ENCODE data around the gene COL13A1.

DNA sequence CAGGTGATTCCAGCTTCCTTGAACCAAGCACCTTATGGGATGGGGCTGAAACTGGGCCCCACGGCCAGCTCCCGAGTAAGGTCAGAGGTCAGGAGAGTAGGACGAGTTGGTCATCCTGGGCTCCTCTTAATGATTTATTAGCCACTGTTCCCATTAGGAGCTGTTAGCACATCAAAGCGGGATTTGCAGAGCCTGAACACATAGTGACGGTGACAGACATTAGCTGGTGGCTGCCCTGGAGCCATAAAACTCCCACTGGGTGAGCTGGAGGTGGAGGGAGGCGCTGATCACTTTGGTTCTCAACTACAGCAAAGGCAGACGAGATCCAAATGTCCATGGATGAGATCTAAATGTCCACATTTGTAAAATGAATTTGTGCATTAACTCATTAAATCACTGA is 48.1 kb downstream of the COL13A1 start:
- TF ChIP-seq BACH2 (CRISPR knock-in tag; IDR thresholded peaks at IDR 0.05; ENCODE audit: borderline replicate concordance) (no peak), RARB (CRISPR knock-in tag; IDR thresholded peaks at IDR 0.05) (no peak), CSDC2 (CRISPR knock-in tag; IDR thresholded peaks at IDR 0.05) (no peak)
- TF ChIP-seq, protein P1, sequence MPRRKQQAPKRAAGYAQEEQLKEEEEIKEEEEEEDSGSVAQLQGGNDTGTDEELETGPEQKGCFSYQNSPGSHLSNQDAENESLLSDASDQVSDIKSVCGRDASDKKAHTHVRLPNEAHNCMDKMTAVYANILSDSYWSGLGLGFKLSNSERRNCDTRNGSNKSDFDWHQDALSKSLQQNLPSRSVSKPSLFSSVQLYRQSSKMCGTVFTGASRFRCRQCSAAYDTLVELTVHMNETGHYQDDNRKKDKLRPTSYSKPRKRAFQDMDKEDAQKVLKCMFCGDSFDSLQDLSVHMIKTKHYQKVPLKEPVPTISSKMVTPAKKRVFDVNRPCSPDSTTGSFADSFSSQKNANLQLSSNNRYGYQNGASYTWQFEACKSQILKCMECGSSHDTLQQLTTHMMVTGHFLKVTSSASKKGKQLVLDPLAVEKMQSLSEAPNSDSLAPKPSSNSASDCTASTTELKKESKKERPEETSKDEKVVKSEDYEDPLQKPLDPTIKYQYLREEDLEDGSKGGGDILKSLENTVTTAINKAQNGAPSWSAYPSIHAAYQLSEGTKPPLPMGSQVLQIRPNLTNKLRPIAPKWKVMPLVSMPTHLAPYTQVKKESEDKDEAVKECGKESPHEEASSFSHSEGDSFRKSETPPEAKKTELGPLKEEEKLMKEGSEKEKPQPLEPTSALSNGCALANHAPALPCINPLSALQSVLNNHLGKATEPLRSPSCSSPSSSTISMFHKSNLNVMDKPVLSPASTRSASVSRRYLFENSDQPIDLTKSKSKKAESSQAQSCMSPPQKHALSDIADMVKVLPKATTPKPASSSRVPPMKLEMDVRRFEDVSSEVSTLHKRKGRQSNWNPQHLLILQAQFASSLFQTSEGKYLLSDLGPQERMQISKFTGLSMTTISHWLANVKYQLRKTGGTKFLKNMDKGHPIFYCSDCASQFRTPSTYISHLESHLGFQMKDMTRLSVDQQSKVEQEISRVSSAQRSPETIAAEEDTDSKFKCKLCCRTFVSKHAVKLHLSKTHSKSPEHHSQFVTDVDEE (CRISPR knock-in tag; IDR thresholded peaks at IDR 0.05): no peak

Data from SK-N-SH treated with all-trans-retinoic acid at 6 μM for 48 hours (cell line).